HepG2 (cell line): ENCODE data around the gene SKIL. TPM values are rescaled to one million over a fixed set of nuclear protein-coding genes. Genes with fewer than 3 reads are reported as not detected.

ENCODE experiments used
- RORA ChIP-seq: sonication (generic); formaldehyde crosslinking; IDR thresholded peaks from 2 replicates; pipeline ENCODE4 v1.5.0; 2020; ENCODE audit warnings: mild to moderate bottlenecking, missing genetic modification reagents, moderate library complexity
- RXRB ChIP-seq: IDR thresholded peaks from 2 replicates; pipeline ENCODE4 v1.6.1; 2016; ENCODE audit warnings: borderline replicate concordance, missing genetic modification reagents, missing compliant biosample characterization
- SRSF4 ChIP-seq: fragments of 200-400 bp; formaldehyde crosslinking; IDR thresholded peaks from one replicate; pipeline ENCODE4 v1.6.1; 2018; ENCODE audit warnings: mild to moderate bottlenecking, low read depth, low read length, moderate library complexity; ENCODE audit not compliant: poor library complexity, severe bottlenecking
- U2AF1 ChIP-seq: fragments of 200-400 bp; formaldehyde crosslinking; optimal IDR thresholded peaks from 2 replicates; pipeline ENCODE3; 2017; ENCODE audit warnings: mild to moderate bottlenecking, low read depth, low read length
- ZBTB7A ChIP-seq: sonication (generic); formaldehyde crosslinking; IDR thresholded peaks from 2 replicates; pipeline ENCODE4 v1.8.0; 2022; ENCODE audit warnings: mild to moderate bottlenecking, missing genetic modification reagents
- ZFAT ChIP-seq: sonication (generic); formaldehyde crosslinking; conservative IDR thresholded peaks from 2 replicates; pipeline ENCODE4 v1.8.1; 2023; ENCODE audit warnings: missing genetic modification reagents, inconsistent platforms
- ZNF44 ChIP-seq: sonication (generic); formaldehyde crosslinking; IDR thresholded peaks from 2 replicates; pipeline ENCODE4 v1.5.1; 2020; ENCODE audit warnings: mild to moderate bottlenecking, missing genetic modification reagents
- ZNF615 ChIP-seq: sonication (generic); formaldehyde crosslinking; IDR thresholded peaks from 2 replicates; pipeline ENCODE4 v1.5.0; 2020; ENCODE audit warnings: mild to moderate bottlenecking, missing genetic modification reagents, borderline replicate concordance
- ZNF746 ChIP-seq: sonication (generic); formaldehyde crosslinking; IDR thresholded peaks from 2 replicates; pipeline ENCODE4 v1.8.0; 2022; ENCODE audit warnings: mild to moderate bottlenecking, missing genetic modification reagents
- polyA plus RNA-seq, 8 experiments: library from polyadenylated mRNA; depleted of rRNA in 3 of 8; stranded (reverse) in 7 of 8; unstranded in 1 of 8; fragments of >200 nt; fragmentation: Illumina TruSeq in 4 of 8; extraction: Trizol in 4 of 8; gene quantifications; 2 replicates each; pipeline versions ENCODE4 v1.2.1 to v1.2.3, GENCODE V29; 2011 to 2016; ENCODE audit warnings: low read depth in 4 of 8, missing spikeins in 1 of 8, mixed read lengths in 1 of 8; ENCODE audit not compliant: insufficient read depth in 1 of 8
- total RNA-seq, 5 experiments: library from RNA; depleted of rRNA; stranded (reverse); fragments of >200 nt; fragmentation: Illumina TruSeq; extraction: Trizol; gene quantifications; 2 replicates each; pipeline ENCODE4 v1.2.3, GENCODE V29; 2016; ENCODE audit warnings: low read depth in 1 of 5
- TF ChIP-seq, protein P1 (sequence below): IDR thresholded peaks from 2 replicates; pipeline ENCODE4 v1.6.1; 2018; ENCODE audit warnings: missing genetic modification reagents, mild to moderate bottlenecking, missing compliant biosample characterization
- TF ChIP-seq, protein P2 (sequence below): sonication (generic); formaldehyde crosslinking; IDR thresholded peaks from 2 replicates; pipeline ENCODE4 v1.5.0; 2020; ENCODE audit warnings: mild to moderate bottlenecking, missing genetic modification reagents, borderline replicate concordance
- TF ChIP-seq, protein P3 (sequence below): fragments of 450-650 bp; IDR thresholded peaks from 2 replicates; pipeline ENCODE4 v1.6.1; 2017; ENCODE audit warnings: mild to moderate bottlenecking
- TF ChIP-seq, protein P4 (sequence below): sonication (generic); formaldehyde crosslinking; IDR thresholded peaks from 2 replicates; pipeline ENCODE4 v1.4.0; 2020; ENCODE audit warnings: mild to moderate bottlenecking, missing genetic modification reagents
- TF ChIP-seq, protein P5 (sequence below): sonication (generic); formaldehyde crosslinking; IDR thresholded peaks from 2 replicates; pipeline ENCODE4 v1.4.0; 2020; ENCODE audit warnings: mild to moderate bottlenecking, missing genetic modification reagents, borderline replicate concordance

Gene SKIL
- total and polyA plus RNA-seq, 2 of the 13 experiments (the other 11 are each of a cell fraction or from before 2014, with no cell fraction given) = 5.2 to 20.7 TPM

DNA sequence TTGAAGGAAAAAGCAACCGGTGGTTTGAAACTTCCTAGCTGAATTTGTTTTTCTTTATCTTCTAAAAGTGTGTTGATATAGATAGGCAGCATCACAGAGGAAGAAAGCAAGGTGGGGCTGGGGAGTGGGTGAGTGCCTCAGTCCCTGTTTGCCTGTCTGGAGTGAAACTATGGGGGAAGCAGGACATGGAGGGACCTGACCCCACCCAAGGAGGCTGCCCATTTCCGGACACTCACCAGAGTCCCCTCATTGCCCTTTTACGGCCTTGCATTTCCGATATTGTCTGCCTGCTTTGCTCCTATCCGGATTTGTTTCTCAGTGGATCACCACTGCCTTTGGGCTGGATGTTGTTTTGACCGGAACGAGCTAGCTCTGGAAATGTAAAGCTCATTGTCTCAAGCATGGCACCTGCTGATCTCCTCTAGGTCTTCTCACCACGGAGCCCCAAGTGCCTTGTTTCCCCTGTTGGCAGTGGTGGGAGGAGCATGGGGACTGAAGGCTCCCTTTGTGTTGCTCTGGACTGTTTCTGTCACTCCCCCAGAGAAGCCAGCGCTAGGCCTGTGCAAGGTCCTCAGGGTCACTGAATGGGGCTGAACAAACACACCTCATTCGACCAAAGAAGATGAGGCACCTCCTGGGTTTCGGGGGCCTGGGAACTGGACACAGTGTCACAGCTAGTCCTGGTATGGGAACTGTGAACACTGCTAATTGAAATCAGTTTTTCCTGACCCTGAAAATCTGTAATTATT, 68.2 kb downstream of the SKIL start (continued):
- TF ChIP-seq RXRB (CRISPR knock-in tag) = peak; percentile 82
- TF ChIP-seq U2AF1 = no peak
- TF ChIP-seq ZFAT (CRISPR knock-in tag) = no peak
- no peak for TF ChIP-seq SRSF4
- TF ChIP-seq ZNF615 (CRISPR knock-in tag) = no peak
- no peak for TF ChIP-seq RORA
- TF ChIP-seq, protein P1, sequence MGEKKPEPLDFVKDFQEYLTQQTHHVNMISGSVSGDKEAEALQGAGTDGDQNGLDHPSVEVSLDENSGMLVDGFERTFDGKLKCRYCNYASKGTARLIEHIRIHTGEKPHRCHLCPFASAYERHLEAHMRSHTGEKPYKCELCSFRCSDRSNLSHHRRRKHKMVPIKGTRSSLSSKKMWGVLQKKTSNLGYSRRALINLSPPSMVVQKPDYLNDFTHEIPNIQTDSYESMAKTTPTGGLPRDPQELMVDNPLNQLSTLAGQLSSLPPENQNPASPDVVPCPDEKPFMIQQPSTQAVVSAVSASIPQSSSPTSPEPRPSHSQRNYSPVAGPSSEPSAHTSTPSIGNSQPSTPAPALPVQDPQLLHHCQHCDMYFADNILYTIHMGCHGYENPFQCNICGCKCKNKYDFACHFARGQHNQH (CRISPR knock-in tag) = 0 out of 2 replicates have a peak, but pooled peaks have one; percentile 14
- 0 out of 2 replicates have a peak, but pooled peaks have one; percentile 53 for TF ChIP-seq ZNF746 (CRISPR knock-in tag)
- TF ChIP-seq, protein P2, sequence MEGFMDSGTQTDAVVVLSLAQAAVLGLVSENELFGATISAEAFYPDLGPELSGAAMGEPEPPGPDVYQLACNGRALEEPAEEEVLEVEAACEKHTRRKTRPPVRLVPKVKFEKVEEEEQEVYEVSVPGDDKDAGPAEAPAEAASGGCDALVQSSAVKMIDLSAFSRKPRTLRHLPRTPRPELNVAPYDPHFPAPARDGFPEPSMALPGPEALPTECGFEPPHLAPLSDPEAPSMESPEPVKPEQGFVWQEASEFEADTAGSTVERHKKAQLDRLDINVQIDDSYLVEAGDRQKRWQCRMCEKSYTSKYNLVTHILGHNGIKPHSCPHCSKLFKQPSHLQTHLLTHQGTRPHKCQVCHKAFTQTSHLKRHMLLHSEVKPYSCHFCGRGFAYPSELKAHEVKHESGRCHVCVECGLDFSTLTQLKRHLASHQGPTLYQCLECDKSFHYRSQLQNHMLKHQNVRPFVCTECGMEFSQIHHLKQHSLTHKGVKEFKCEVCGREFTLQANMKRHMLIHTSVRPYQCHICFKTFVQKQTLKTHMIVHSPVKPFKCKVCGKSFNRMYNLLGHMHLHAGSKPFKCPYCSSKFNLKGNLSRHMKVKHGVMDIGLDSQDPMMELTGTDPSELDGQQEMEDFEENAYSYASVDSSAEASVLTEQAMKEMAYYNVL (CRISPR knock-in tag) = peak; percentile 81; the same call in 1 of the 2 replicates
- TF ChIP-seq, protein P3, sequence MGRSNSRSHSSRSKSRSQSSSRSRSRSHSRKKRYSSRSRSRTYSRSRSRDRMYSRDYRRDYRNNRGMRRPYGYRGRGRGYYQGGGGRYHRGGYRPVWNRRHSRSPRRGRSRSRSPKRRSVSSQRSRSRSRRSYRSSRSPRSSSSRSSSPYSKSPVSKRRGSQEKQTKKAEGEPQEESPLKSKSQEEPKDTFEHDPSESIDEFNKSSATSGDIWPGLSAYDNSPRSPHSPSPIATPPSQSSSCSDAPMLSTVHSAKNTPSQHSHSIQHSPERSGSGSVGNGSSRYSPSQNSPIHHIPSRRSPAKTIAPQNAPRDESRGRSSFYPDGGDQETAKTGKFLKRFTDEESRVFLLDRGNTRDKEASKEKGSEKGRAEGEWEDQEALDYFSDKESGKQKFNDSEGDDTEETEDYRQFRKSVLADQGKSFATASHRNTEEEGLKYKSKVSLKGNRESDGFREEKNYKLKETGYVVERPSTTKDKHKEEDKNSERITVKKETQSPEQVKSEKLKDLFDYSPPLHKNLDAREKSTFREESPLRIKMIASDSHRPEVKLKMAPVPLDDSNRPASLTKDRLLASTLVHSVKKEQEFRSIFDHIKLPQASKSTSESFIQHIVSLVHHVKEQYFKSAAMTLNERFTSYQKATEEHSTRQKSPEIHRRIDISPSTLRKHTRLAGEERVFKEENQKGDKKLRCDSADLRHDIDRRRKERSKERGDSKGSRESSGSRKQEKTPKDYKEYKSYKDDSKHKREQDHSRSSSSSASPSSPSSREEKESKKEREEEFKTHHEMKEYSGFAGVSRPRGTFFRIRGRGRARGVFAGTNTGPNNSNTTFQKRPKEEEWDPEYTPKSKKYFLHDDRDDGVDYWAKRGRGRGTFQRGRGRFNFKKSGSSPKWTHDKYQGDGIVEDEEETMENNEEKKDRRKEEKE = no peak
- TF ChIP-seq ZNF44 = peak; percentile 82
- TF ChIP-seq, protein P4, sequence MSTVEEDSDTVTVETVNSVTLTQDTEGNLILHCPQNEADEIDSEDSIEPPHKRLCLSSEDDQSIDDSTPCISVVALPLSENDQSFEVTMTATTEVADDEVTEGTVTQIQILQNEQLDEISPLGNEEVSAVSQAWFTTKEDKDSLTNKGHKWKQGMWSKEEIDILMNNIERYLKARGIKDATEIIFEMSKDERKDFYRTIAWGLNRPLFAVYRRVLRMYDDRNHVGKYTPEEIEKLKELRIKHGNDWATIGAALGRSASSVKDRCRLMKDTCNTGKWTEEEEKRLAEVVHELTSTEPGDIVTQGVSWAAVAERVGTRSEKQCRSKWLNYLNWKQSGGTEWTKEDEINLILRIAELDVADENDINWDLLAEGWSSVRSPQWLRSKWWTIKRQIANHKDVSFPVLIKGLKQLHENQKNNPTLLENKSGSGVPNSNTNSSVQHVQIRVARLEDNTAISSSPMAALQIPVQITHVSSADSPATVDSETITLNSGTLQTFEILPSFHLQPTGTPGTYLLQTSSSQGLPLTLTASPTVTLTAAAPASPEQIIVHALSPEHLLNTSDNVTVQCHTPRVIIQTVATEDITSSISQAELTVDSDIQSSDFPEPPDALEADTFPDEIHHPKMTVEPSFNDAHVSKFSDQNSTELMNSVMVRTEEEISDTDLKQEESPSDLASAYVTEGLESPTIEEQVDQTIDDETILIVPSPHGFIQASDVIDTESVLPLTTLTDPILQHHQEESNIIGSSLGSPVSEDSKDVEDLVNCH (CRISPR knock-in tag) = no peak
- TF ChIP-seq ZBTB7A (CRISPR knock-in tag) = 0 out of 2 replicates have a peak, but pooled peaks have one; percentile 44
- TF ChIP-seq, protein P5, sequence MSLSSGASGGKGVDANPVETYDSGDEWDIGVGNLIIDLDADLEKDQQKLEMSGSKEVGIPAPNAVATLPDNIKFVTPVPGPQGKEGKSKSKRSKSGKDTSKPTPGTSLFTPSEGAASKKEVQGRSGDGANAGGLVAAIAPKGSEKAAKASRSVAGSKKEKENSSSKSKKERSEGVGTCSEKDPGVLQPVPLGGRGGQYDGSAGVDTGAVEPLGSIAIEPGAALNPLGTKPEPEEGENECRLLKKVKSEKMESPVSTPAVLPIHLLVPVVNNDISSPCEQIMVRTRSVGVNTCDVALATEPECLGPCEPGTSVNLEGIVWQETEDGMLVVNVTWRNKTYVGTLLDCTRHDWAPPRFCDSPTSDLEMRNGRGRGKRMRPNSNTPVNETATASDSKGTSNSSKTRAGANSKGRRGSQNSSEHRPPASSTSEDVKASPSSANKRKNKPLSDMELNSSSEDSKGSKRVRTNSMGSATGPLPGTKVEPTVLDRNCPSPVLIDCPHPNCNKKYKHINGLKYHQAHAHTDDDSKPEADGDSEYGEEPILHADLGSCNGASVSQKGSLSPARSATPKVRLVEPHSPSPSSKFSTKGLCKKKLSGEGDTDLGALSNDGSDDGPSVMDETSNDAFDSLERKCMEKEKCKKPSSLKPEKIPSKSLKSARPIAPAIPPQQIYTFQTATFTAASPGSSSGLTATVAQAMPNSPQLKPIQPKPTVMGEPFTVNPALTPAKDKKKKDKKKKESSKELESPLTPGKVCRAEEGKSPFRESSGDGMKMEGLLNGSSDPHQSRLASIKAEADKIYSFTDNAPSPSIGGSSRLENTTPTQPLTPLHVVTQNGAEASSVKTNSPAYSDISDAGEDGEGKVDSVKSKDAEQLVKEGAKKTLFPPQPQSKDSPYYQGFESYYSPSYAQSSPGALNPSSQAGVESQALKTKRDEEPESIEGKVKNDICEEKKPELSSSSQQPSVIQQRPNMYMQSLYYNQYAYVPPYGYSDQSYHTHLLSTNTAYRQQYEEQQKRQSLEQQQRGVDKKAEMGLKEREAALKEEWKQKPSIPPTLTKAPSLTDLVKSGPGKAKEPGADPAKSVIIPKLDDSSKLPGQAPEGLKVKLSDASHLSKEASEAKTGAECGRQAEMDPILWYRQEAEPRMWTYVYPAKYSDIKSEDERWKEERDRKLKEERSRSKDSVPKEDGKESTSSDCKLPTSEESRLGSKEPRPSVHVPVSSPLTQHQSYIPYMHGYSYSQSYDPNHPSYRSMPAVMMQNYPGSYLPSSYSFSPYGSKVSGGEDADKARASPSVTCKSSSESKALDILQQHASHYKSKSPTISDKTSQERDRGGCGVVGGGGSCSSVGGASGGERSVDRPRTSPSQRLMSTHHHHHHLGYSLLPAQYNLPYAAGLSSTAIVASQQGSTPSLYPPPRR (CRISPR knock-in tag) = peak; percentile 83
